GM23338 (cell line): ENCODE measurements around the gene GGCX. TPM values are rescaled to one million over a fixed set of nuclear protein-coding genes. Genes with fewer than 3 reads are reported as not detected.

Experiments
- ATAC-seq: fragments of 200-7000 bp; cut with Tn5 transposase; 3 replicates; pipeline ENCODE4 v1.9.1; 2020
- DNase-seq: peaks from one replicate; pipeline ENCODE4 v3.0.0-alpha.2; 2015; ENCODE audit warnings: low spot score
- H2AFZ ChIP-seq: fragments of 200-600 bp; sonication (generic); 2 replicates; pipeline ENCODE4 v1.8.0; 2016; ENCODE audit warnings: antibody characterized with exemption, mild to moderate bottlenecking, moderate library complexity
- H3F3A ChIP-seq: fragments of 200-600 bp; sonication (generic); replicated peaks from 2 replicates; pipeline ENCODE4 v1.8.0; 2017; ENCODE audit warnings: antibody characterized with exemption, mixed run types, low read depth
- H3K27ac ChIP-seq: fragments of 200-600 bp; sonication (generic); 2 replicates; pipeline ENCODE4 v1.6.1; 2016; ENCODE audit warnings: low read depth
- H3K27me3 ChIP-seq: fragments of 200-600 bp; sonication (generic); 2 replicates; pipeline ENCODE4 v1.8.0; 2016; ENCODE audit warnings: mild to moderate bottlenecking, mixed run types, moderate library complexity; ENCODE audit not compliant: insufficient read depth
- H3K36me3 ChIP-seq: fragments of 200-600 bp; sonication (generic); 2 replicates; pipeline ENCODE4 v1.8.0; 2016; ENCODE audit warnings: mild to moderate bottlenecking; ENCODE audit not compliant: insufficient read depth
- H3K4me1 ChIP-seq: fragments of 200-600 bp; sonication (generic); 2 replicates; pipeline ENCODE4 v1.8.0; 2016; ENCODE audit warnings: mild to moderate bottlenecking, moderate library complexity; ENCODE audit not compliant: insufficient read depth
- H3K4me2 ChIP-seq: fragments of 200-600 bp; sonication (generic); 2 replicates; pipeline ENCODE4 v1.7.1; 2017; ENCODE audit warnings: mixed run types
- H3K4me3 ChIP-seq: fragments of 200-600 bp; sonication (generic); 2 replicates; pipeline ENCODE4 v1.6.1; 2016; ENCODE audit warnings: mixed run types
- H3K79me2 ChIP-seq: fragments of 200-600 bp; sonication (generic); replicated peaks from 2 replicates; pipeline ENCODE4 v1.8.0; 2017; ENCODE audit warnings: mild to moderate bottlenecking; ENCODE audit not compliant: insufficient read depth
- H3K9me2 ChIP-seq: fragments of 200-600 bp; sonication (generic); 2 replicates; pipeline ENCODE4 v1.8.0; 2017; ENCODE audit not compliant: insufficient read depth
- H4K20me1 ChIP-seq: fragments of 200-600 bp; sonication (generic); replicated peaks from 2 replicates; pipeline ENCODE4 v1.8.0; 2017; ENCODE audit warnings: mild to moderate bottlenecking; ENCODE audit not compliant: insufficient read depth
- H3K27ac Mint-ChIP-seq: 2 replicates; pipeline ENCODE4 v1.8.0; 2020; ENCODE audit warnings: inconsistent platforms, mild to moderate bottlenecking, moderate library complexity, mixed read lengths
- H3K27me3 Mint-ChIP-seq: 3 replicates; pipeline ENCODE4 v1.8.0; 2022; ENCODE audit warnings: low read depth, mild to moderate bottlenecking, moderate library complexity, mixed read lengths, inconsistent platforms; ENCODE audit not compliant: insufficient read depth, poor library complexity
- H3K36me3 Mint-ChIP-seq: 3 replicates; pipeline ENCODE4 v1.8.0; 2021; ENCODE audit warnings: low read depth, mild to moderate bottlenecking, inconsistent platforms, moderate library complexity, mixed read lengths
- H3K4me1 Mint-ChIP-seq: 3 replicates; pipeline ENCODE4 v1.8.0; 2020; ENCODE audit warnings: mild to moderate bottlenecking, inconsistent platforms, mixed read lengths
- H3K4me3 Mint-ChIP-seq: 3 replicates; pipeline ENCODE4 v1.8.0; 2021; ENCODE audit warnings: moderate library complexity, mild to moderate bottlenecking, inconsistent platforms, mixed read lengths
- H3K9me3 Mint-ChIP-seq: 3 replicates; pipeline ENCODE4 v1.8.0; 2020; ENCODE audit warnings: moderate library complexity, mild to moderate bottlenecking, inconsistent platforms, mixed read lengths
- CREB1 ChIP-seq: fragments of 250-450 bp; sonication (Bioruptor Pico); IDR thresholded peaks from 2 replicates; pipeline ENCODE4 v1.5.0; 2020; ENCODE audit warnings: low read depth, mild to moderate bottlenecking, moderate library complexity
- EZH2 ChIP-seq: fragments of 200-600 bp; sonication (generic); IDR thresholded peaks from one replicate; pipeline ENCODE4 v1.8.0; 2017; ENCODE audit warnings: antibody characterized with exemption, mild to moderate bottlenecking, low read depth; ENCODE audit not compliant: unreplicated experiment
- EZH2phosphoT487 ChIP-seq: fragments of 200-600 bp; sonication (generic); IDR thresholded peaks from one replicate; pipeline ENCODE4 v1.8.1; 2018; ENCODE audit warnings: antibody characterized with exemption; ENCODE audit not compliant: unreplicated experiment
- JUNB ChIP-seq: IDR thresholded peaks from one replicate; pipeline ENCODE4 v1.6.1; 2016; ENCODE audit warnings: antibody characterized with exemption; ENCODE audit not compliant: unreplicated experiment
- NANOG ChIP-seq: IDR thresholded peaks from 2 replicates; pipeline ENCODE4 v1.6.1; 2016; ENCODE audit warnings: antibody characterized with exemption, borderline replicate concordance
- POLR2AphosphoS5 ChIP-seq: IDR thresholded peaks from 2 replicates; pipeline ENCODE4 v1.6.1; 2016; ENCODE audit warnings: antibody characterized with exemption, low read depth
- STAT1 ChIP-seq: IDR thresholded peaks from one replicate; pipeline ENCODE4 v1.6.1; 2016; ENCODE audit warnings: antibody characterized with exemption; ENCODE audit not compliant: unreplicated experiment
- ZNF114 ChIP-seq: fragments of 250-450 bp; sonication (Bioruptor Pico); IDR thresholded peaks from 2 replicates; pipeline ENCODE4 v1.5.0; 2020; ENCODE audit warnings: mild to moderate bottlenecking, moderate library complexity
- ZNF331 ChIP-seq: fragments of 250-450 bp; sonication (Bioruptor Pico); IDR thresholded peaks from 2 replicates; pipeline ENCODE4 v1.5.0; 2020; ENCODE audit warnings: low read depth, mild to moderate bottlenecking, moderate library complexity
- polyA plus RNA-seq: library from polyadenylated mRNA; unstranded; fragments of >200 nt; fragmentation: Nextera tagmentation; extraction: Ambion mirVana; gene quantifications from 2 replicates; pipeline ENCODE4 v1.2.1, GENCODE V29; 2016
- total RNA-seq: library from RNA; depleted of rRNA; stranded (reverse); fragments of >200 nt; shearing (Covaris generic); gene quantifications from 2 replicates; pipeline ENCODE4 v1.2.3, GENCODE V29; 2014
- TF ChIP-seq, protein P1 (sequence below): fragments of 250-450 bp; sonication (Bioruptor Pico); IDR thresholded peaks from 2 replicates; pipeline ENCODE4 v1.5.0; 2020; ENCODE audit warnings: mild to moderate bottlenecking, moderate library complexity
- TF ChIP-seq, protein P2 (sequence below): IDR thresholded peaks from one replicate; pipeline ENCODE4 v1.6.1; 2018; ENCODE audit warnings: antibody characterized with exemption; ENCODE audit not compliant: unreplicated experiment
- TF ChIP-seq, protein P3 (sequence below), 2 experiments: fragments of 200-600 bp in 1 of 2; sonication (generic) in 1 of 2; conservative IDR thresholded peaks; 2 replicates each; pipeline versions ENCODE4 v1.5.1 to v1.6.1; 2016 to 2017; ENCODE audit warnings: antibody characterized with exemption in 2 of 2, low read depth in 2 of 2, mild to moderate bottlenecking in 2 of 2, moderate library complexity in 1 of 2
- TF ChIP-seq, protein P4 (sequence below): IDR thresholded peaks from 2 replicates; pipeline ENCODE4 v1.6.1; 2016; ENCODE audit warnings: antibody characterized with exemption

The GGCX gene
- total and polyA plus RNA-seq, 2 experiments from 2014 or later: 14.4 to 36.2 TPM

DNA sequence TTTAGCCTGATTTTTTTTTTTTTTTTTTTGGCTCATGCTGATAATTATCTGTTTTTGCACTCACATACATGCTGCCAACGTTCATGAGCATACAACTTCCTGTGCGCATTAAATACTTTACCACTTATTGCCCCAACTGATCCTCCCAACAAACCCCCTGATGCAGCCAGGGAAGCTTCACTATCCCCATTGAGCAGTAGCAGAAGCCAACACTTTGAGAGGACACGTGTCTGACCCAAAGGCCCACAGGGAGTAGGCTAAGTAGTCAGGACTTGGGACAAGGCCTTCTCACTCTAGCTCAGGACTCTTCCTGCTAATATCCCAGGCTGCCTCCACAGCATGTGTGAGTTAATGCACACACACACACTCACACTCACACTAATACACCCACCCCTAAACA lies 58.6 kb downstream of the GGCX start:
- TF ChIP-seq, protein P1, sequence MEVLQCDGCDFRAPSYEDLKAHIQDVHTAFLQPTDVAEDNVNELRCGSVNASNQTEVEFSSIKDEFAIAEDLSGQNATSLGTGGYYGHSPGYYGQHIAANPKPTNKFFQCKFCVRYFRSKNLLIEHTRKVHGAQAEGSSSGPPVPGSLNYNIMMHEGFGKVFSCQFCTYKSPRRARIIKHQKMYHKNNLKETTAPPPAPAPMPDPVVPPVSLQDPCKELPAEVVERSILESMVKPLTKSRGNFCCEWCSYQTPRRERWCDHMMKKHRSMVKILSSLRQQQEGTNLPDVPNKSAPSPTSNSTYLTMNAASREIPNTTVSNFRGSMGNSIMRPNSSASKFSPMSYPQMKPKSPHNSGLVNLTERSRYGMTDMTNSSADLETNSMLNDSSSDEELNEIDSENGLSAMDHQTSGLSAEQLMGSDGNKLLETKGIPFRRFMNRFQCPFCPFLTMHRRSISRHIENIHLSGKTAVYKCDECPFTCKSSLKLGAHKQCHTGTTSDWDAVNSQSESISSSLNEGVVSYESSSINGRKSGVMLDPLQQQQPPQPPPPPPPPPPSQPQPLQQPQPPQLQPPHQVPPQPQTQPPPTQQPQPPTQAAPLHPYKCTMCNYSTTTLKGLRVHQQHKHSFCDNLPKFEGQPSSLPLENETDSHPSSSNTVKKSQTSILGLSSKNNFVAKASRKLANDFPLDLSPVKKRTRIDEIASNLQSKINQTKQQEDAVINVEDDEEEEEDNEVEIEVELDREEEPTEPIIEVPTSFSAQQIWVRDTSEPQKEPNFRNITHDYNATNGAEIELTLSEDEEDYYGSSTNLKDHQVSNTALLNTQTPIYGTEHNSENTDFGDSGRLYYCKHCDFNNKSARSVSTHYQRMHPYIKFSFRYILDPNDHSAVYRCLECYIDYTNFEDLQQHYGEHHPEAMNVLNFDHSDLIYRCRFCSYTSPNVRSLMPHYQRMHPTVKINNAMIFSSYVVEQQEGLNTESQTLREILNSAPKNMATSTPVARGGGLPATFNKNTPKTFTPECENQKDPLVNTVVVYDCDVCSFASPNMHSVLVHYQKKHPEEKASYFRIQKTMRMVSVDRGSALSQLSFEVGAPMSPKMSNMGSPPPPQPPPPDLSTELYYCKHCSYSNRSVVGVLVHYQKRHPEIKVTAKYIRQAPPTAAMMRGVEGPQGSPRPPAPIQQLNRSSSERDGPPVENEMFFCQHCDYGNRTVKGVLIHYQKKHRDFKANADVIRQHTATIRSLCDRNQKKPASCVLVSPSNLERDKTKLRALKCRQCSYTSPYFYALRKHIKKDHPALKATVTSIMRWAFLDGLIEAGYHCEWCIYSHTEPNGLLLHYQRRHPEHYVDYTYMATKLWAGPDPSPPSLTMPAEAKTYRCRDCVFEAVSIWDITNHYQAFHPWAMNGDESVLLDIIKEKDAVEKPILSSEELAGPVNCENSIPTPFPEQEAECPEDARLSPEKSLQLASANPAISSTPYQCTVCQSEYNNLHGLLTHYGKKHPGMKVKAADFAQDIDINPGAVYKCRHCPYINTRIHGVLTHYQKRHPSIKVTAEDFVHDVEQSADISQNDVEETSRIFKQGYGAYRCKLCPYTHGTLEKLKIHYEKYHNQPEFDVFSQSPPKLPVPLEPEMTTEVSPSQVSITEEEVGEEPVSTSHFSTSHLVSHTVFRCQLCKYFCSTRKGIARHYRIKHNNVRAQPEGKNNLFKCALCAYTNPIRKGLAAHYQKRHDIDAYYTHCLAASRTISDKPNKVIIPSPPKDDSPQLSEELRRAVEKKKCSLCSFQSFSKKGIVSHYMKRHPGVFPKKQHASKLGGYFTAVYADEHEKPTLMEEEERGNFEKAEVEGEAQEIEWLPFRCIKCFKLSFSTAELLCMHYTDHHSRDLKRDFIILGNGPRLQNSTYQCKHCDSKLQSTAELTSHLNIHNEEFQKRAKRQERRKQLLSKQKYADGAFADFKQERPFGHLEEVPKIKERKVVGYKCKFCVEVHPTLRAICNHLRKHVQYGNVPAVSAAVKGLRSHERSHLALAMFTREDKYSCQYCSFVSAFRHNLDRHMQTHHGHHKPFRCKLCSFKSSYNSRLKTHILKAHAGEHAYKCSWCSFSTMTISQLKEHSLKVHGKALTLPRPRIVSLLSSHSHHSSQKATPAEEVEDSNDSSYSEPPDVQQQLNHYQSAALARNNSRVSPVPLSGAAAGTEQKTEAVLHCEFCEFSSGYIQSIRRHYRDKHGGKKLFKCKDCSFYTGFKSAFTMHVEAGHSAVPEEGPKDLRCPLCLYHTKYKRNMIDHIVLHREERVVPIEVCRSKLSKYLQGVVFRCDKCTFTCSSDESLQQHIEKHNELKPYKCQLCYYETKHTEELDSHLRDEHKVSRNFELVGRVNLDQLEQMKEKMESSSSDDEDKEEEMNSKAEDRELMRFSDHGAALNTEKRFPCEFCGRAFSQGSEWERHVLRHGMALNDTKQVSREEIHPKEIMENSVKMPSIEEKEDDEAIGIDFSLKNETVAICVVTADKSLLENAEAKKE (CRISPR knock-in tag): no peak
- TF ChIP-seq JUNB (no peak), NANOG (no peak), ZNF331 (CRISPR knock-in tag) (no peak), CREB1 (CRISPR knock-in tag) (no peak), ZNF114 (CRISPR knock-in tag) (no peak), EZH2phosphoT487 (no peak), EZH2 (no peak), POLR2AphosphoS5 (no peak), STAT1 (no peak)
- TF ChIP-seq, protein P2, sequence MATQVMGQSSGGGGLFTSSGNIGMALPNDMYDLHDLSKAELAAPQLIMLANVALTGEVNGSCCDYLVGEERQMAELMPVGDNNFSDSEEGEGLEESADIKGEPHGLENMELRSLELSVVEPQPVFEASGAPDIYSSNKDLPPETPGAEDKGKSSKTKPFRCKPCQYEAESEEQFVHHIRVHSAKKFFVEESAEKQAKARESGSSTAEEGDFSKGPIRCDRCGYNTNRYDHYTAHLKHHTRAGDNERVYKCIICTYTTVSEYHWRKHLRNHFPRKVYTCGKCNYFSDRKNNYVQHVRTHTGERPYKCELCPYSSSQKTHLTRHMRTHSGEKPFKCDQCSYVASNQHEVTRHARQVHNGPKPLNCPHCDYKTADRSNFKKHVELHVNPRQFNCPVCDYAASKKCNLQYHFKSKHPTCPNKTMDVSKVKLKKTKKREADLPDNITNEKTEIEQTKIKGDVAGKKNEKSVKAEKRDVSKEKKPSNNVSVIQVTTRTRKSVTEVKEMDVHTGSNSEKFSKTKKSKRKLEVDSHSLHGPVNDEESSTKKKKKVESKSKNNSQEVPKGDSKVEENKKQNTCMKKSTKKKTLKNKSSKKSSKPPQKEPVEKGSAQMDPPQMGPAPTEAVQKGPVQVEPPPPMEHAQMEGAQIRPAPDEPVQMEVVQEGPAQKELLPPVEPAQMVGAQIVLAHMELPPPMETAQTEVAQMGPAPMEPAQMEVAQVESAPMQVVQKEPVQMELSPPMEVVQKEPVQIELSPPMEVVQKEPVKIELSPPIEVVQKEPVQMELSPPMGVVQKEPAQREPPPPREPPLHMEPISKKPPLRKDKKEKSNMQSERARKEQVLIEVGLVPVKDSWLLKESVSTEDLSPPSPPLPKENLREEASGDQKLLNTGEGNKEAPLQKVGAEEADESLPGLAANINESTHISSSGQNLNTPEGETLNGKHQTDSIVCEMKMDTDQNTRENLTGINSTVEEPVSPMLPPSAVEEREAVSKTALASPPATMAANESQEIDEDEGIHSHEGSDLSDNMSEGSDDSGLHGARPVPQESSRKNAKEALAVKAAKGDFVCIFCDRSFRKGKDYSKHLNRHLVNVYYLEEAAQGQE: no peak
- TF ChIP-seq, protein P3, sequence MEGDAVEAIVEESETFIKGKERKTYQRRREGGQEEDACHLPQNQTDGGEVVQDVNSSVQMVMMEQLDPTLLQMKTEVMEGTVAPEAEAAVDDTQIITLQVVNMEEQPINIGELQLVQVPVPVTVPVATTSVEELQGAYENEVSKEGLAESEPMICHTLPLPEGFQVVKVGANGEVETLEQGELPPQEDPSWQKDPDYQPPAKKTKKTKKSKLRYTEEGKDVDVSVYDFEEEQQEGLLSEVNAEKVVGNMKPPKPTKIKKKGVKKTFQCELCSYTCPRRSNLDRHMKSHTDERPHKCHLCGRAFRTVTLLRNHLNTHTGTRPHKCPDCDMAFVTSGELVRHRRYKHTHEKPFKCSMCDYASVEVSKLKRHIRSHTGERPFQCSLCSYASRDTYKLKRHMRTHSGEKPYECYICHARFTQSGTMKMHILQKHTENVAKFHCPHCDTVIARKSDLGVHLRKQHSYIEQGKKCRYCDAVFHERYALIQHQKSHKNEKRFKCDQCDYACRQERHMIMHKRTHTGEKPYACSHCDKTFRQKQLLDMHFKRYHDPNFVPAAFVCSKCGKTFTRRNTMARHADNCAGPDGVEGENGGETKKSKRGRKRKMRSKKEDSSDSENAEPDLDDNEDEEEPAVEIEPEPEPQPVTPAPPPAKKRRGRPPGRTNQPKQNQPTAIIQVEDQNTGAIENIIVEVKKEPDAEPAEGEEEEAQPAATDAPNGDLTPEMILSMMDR (conservative IDR thresholded peaks at IDR 0.05; ENCODE audit: low read depth in 2 of 2): no peak
- TF ChIP-seq, protein P4, sequence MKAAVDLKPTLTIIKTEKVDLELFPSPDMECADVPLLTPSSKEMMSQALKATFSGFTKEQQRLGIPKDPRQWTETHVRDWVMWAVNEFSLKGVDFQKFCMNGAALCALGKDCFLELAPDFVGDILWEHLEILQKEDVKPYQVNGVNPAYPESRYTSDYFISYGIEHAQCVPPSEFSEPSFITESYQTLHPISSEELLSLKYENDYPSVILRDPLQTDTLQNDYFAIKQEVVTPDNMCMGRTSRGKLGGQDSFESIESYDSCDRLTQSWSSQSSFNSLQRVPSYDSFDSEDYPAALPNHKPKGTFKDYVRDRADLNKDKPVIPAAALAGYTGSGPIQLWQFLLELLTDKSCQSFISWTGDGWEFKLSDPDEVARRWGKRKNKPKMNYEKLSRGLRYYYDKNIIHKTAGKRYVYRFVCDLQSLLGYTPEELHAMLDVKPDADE: no peak
- H3K27me3 ChIP-seq: no peaks in the 10 kb centered on the region
- no peaks in the 10 kb centered on the region for H3K9me2 ChIP-seq
- Mint-ChIP-seq H3K27me3 (peaks cover 7% of the 10 kb centered on the region), H3K36me3 (no peaks in the 10 kb centered on the region), H3K27ac (no peak overlapping the region), H3K4me3 (no peak overlapping the region), H3K4me1 (peaks cover 5% of the 10 kb centered on the region), H3K9me3 (no peaks in the 10 kb centered on the region; the same call in 2 of the 3 replicates)
- no peaks in the 10 kb centered on the region for H3F3A ChIP-seq
- no peak for ATAC-seq
- H3K4me2 ChIP-seq: no peak overlapping the region
- no peak for DNase-seq
- no peaks in the 10 kb centered on the region for H3K36me3 ChIP-seq
- no peak overlapping the region for H3K27ac ChIP-seq
- no peak overlapping the region for H3K4me3 ChIP-seq
- no peak overlapping the region for H2AFZ ChIP-seq
- H4K20me1 ChIP-seq: 0 out of 2 replicates have a peak, but pooled peaks cover 2% of the 10 kb centered on the region
- no peaks in the 10 kb centered on the region for H3K79me2 ChIP-seq
- peaks cover 6% of the 10 kb centered on the region for H3K4me1 ChIP-seq
